CD4-positive, alpha-beta T cell treated with Interleukin-15 for 1 hour (primary cell): ENCODE data around the gene HMGB2.
A peak's percentile ranks its signal among the peaks of the same experiment; 100 is the strongest.

ENCODE experiments used
- DNase-seq: peaks from one replicate; pipeline ENCODE4 v3.0.0-alpha.2; 2020

HMGB2 gene

GRCh38 chr4:173333658-173334084 lies 487 bp downstream of the HMGB2 start:
- DNase-seq = peak; percentile 36

GRCh38 chr4:173332963-173333657 lies 1.0 kb downstream of the HMGB2 start:
- no peak for DNase-seq

GRCh38 chr4:173332021-173332487 lies 2.1 kb downstream of the HMGB2 start:
- no peak for DNase-seq

- DNase-seq = no peak
Observed at GRCh38 chr4:173330590-173330989, 3.6 kb downstream of the HMGB2 start.

GRCh38 chr4:173328236-173328901 lies 5.8 kb downstream of the HMGB2 start:
- no peak for DNase-seq

- no peak for DNase-seq
Observed at GRCh38 chr4:173325007-173325736, 9.0 kb downstream of the HMGB2 start.

- DNase-seq = no peak
Observed at GRCh38 chr4:173319696-173320095, 14.5 kb downstream of the HMGB2 start.

GRCh38 chr4:173318648-173319211 lies 15.4 kb downstream of the HMGB2 start:
- no peak for DNase-seq

GRCh38 chr4:173318240-173318639 lies 15.9 kb downstream of the HMGB2 start:
- DNase-seq = no peak

- DNase-seq = no peak
Observed at GRCh38 chr4:173317004-173317403, 17.2 kb downstream of the HMGB2 start.

GRCh38 chr4:173316060-173316459 lies 18.1 kb downstream of the HMGB2 start:
- DNase-seq = no peak

GRCh38 chr4:173314715-173315114 lies 19.4 kb downstream of the HMGB2 start:
- no peak for DNase-seq

GRCh38 chr4:173311368-173311767 lies 22.8 kb downstream of the HMGB2 start:
- no peak for DNase-seq

- DNase-seq = no peak
Observed at GRCh38 chr4:173307778-173308177, 26.4 kb downstream of the HMGB2 start.

GRCh38 chr4:173301518-173302201 lies 32.5 kb downstream of the HMGB2 start:
- no peak for DNase-seq

GRCh38 chr4:173294444-173294843 lies 39.7 kb downstream of the HMGB2 start:
- DNase-seq = no peak

- no peak for DNase-seq
Observed at GRCh38 chr4:173293663-173294062, 40.5 kb downstream of the HMGB2 start.

GRCh38 chr4:173291899-173292298 lies 42.3 kb downstream of the HMGB2 start:
- DNase-seq = no peak

GRCh38 chr4:173289353-173289727 lies 44.8 kb downstream of the HMGB2 start:
- DNase-seq = no peak

- no peak for DNase-seq
Observed at GRCh38 chr4:173288698-173289352, 45.3 kb downstream of the HMGB2 start.

GRCh38 chr4:173288296-173288695 lies 45.9 kb downstream of the HMGB2 start:
- DNase-seq = peak; percentile 43

GRCh38 chr4:173287486-173287885 lies 46.7 kb downstream of the HMGB2 start:
- DNase-seq = no peak
